IPS-NIHi7 (cell line): ENCODE measurements around the gene GNAO1.
A peak's percentile ranks its signal among the peaks of the same experiment; 100 is the strongest.

ENCODE experiments used
- DNase-seq: peaks from one replicate; pipeline ENCODE4 v3.0.0; 2012; ENCODE audit warnings: mixed read lengths; ENCODE audit errors: extremely low spot score

GNAO1 gene

GRCh38 chr16:56198006-56198754, 6.9 kb downstream of the GNAO1 start:
- no peak for DNase-seq

GRCh38 chr16:56198755-56199114, 7.4 kb downstream of the GNAO1 start:
- DNase-seq = no peak

DNA sequence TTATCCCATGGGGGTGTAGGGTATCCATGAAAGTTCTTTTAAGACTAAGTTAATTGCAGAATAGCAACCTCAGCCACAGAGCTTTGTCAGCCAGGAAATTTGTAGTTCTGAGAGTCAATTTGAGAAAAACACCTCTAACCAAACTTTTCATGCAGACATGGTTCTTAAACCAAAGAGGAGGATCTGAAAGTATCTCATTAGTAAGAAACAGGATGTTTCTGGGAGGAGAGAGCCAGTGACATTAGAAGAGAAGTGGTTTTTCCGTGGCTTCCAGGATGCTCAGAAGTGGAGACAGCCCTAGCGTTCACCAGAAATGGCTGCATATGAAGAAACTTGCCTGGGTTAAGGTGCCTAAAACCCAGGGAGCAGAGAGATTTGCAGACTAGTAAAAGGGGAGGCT, 7.9 kb downstream of the GNAO1 start:
- no peak for DNase-seq

- no peak for DNase-seq
Measured at GRCh38 chr16:56201030-56201429, 9.7 kb downstream of the GNAO1 start.

- DNase-seq = no peak
Measured at GRCh38 chr16:56202036-56202435, 10.7 kb downstream of the GNAO1 start.

DNA sequence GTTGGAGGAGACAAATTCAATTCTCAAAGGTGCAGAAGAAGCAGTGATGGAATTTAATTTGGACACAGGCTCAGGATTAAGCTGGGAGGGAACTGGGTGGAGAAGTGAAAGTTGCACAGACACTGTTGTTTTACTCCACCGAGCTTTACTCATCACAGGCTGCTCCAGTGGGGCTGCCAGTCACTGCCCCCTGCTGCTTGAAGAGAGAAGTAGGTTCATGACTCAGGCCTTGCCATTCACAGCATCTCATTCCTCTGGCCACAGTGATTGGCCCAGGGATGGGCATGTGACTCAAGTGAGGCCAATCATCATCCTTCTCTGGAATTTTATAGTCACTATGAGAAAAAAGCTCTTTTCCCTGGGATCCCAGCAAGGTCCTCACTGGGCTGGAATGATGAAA, 11.8 kb downstream of the GNAO1 start:
- DNase-seq = peak; percentile 75

DNA sequence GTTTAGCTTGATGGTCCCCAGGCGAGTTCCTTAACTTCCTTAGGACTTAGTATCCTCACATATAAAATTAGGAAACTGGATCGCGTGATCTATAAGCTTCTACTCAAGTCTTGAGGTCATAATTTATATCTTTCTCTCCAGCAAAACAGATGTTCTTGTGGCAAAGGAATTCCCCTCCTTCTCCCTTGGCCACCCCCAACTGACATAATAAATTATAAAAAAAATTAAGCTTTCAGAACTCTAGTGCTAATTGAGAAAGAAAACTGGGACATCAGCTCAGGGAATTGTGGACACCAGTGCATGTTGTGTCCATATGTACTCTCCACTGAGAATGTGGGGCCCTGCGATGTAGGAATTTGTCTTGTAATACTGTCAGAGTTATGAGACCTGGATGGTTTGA, 13.5 kb downstream of the GNAO1 start:
- no peak for DNase-seq

- DNase-seq = no peak
Measured at GRCh38 chr16:56206951-56207350, 15.7 kb downstream of the GNAO1 start.

DNA sequence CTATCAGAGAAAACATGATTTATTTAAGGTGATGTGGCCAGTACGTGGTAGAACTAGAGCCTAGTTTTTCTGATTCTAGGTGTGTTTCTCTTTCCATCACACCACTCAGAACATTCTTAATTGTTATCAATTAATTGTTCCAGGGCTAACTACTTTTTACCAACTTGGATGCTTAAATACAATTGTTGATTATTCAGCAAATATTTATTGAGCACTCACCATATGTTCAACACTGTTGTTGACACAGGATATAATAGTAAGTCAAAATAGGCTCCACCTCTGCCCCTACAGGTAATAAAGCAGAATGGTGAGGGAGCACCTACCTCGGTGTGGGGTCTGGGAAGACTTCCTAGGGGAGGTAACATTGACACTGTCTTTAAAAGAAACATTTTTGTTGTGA, 16.1 kb downstream of the GNAO1 start:
- DNase-seq = no peak

GRCh38 chr16:56211435-56211981, 20.2 kb downstream of the GNAO1 start:
- DNase-seq = no peak

DNA sequence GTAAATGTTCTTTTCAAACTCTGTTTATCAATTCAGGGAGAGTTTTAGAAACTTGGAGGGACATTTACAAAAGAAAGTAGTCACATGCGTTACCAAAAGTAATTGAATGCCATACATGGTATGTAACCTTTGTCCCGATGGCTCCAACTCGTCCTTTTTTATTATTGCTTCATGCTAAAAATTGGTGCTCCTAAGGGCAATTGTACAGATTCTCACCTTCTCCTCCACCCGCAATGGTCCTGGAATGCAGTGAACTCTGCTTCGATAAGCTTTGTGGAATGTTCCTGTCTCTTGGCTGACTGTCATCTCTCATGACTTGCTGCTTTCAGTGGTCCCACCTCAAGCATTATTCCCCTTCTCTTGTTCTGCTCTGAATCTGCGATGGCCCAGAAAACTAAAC, 20.9 kb downstream of the GNAO1 start:
- no peak for DNase-seq

DNA sequence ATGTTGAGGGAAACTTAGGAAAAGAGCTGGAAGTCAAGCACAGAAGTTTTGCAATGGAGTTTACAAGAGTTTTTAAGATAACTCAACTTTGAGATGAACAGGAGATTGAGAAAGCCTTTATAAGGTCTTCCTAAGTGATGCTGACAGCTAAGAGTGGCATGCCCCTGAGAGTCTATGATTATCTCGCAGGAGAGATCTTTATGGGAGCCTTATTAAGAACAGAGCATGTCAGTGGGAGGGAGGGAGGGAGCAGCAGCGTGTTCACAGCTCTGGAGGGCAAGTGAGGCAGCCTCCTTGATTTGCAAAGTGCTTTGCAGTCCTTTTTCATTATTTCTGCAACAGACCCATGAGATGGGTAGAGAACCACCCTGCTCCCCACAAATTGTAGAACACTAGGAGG, 30.7 kb downstream of the GNAO1 start:
- no peak for DNase-seq

DNA sequence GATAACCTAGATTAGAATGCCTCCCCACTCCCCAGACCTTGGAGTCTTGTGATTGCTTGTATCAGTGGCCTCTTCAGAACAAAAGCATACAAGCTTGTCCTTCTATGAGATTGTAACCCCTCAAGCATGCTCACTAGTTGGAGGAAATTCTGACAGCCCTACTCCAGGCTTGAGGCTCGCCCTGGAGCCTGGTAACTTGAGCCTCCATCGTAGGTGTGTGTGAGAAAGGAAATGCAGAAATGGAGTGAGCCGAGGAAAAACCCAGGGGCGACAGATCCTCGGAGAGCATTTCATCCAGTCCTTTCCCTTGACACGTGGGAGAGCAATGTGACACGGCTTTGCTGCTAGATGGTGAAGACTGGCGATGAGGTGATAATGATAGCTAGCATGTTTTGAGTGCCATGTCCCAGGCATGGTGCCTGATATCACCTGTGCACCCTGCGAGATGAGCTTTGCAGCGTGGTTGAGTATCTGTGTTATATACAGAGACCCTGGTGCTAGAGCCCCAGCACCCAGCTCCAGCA, 31.2 kb downstream of the GNAO1 start:
- DNase-seq = peak; percentile 25

DNA sequence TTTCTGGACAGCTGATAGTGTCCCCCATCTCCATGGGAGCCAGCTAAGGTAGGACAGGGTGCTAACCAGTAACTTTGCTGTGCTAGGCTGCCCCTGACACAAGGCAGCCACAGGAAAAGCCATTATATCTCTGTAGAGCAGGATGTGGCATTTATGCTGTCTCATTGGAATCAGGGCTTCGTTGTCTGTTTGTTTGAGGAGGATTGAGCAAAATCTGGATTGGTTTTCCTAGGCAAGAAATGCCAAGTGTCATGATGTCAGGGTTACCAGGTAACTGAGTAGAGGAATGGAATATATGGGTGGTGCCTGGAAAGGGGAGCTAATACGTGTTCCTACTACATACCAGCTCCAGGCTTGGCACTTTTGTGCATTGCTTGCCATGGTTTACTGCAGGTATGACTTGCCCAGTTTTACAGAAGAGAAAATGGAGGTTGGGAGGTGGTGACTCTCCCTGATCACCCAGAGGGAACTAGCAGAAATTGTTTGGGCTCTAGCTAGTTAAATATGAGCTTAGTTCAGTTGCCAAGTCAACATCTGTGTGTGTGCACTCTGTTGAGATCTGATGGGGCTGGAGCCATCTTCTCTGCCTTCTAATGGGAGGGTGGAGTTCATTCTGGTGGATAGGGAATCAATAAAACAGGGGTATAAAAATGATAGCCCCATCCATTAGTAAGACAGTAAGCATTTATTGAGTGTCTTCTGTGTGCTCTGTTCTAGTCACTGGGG, 33.9 kb downstream of the GNAO1 start:
- DNase-seq = no peak

GRCh38 chr16:56226187-56226586, 34.9 kb downstream of the GNAO1 start:
- DNase-seq = no peak

GRCh38 chr16:56226845-56227525, 35.7 kb downstream of the GNAO1 start:
- DNase-seq = no peak

- no peak for DNase-seq
Measured at GRCh38 chr16:56227936-56228335, 36.6 kb downstream of the GNAO1 start.

GRCh38 chr16:56228476-56228875, 37.2 kb downstream of the GNAO1 start:
- DNase-seq = no peak

DNA sequence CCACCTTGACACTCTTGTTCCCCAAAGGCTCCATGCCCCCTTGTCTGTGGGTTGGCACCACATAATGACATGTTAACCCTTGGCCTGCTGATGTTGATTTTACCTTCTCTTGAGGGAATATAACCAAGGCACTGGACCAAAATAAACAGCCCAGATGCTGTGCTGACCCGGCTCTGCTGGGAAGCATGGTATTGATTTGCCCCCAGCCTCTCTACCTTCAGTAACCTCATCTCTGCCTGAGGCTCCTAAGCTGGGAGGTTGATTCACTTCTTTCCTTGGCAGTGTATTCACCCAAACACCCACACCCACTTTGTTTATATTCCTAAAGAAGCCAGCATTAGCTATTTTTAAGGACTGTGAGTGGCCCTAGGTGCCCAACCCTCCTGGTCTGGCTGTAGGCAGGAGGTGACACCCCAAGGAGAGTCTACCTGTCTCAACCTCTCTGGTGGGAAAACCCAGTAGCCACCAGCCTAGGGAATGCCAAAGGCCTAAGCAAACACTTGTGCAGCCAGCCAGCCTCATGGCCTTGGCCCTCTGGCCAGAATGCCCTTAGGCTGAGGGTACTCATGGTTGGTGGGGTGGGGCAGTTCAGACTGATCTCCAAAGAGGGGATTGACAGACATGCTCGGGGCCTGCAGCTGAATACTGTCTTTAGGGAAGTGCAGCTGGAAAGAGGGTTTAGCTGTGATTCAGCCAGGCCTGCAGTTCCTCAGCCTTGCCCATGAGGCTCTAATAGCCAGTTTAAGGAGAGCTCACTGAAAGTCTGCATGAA, 42.7 kb downstream of the GNAO1 start:
- no peak for DNase-seq

DNA sequence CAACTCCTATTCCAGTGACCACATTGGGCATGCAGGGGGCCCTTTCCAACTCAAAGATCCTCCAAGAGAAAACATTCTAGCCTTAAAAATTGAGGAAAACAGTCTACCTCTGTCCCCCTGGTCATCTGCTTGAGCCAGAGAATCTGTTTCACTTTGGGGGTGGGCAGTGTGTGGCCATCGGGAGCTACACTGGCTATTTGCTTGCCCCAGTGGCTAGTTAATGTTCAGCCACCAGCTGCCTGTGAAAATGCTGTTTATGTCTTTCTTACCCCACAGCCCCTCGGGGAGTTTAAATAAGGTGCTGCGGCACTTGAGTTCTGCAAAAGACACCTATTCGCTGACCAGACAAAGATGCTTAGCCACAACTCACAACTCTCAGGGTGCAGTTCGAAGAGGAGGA, 43.4 kb downstream of the GNAO1 start:
- no peak for DNase-seq

DNA sequence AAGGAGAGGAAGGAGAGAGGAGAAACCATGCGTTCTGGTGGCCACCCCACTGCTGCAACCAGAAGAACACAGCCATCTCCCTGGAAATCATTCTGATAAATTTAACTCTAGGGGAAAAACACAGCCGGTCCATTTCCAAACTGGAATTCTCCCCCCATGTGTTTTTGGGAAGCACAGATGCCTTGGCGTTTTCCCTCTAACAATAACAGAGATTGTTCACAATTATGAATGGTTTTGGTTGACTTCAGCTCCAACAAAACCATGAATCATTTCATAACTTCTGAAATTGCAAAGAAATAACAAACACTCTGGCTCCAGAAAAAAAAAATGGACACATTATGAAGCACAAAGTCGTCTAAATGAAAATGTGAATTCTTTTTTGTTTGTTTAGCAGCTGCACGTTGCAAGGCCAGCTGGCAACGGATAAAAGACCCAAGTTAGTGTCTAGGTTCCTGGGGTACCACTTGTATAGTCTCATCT, 46.2 kb downstream of the GNAO1 start:
- no peak for DNase-seq

- DNase-seq = no peak
Measured at GRCh38 chr16:56238188-56238587, 46.9 kb downstream of the GNAO1 start.
